Measurements from ENCODE around the gene SMARCD3.

Gene SMARCD3

GRCh38 chr7:151223728-151224127 lies 24.8 kb downstream of the SMARCD3 start:
- no peak overlapping the region for H3K4me3 ChIP-seq (replicated peaks; ENCODE audit: low read depth, low read length)
- no peak for DNase-seq (ENCODE audit: extremely low read depth, low read depth)
- no peak for TF ChIP-seq CTCF (IDR thresholded peaks at IDR 0.05; ENCODE audit: low read depth, low read length, missing control alignments)

- H3K4me3 ChIP-seq (replicated peaks; ENCODE audit: low read depth, low read length), result no peak overlapping the region
- no peak for TF ChIP-seq CTCF (IDR thresholded peaks at IDR 0.05; ENCODE audit: low read depth, low read length, missing control alignments)
- DNase-seq (ENCODE audit: extremely low read depth, low read depth), result no peak
Measured at GRCh38 chr7:151218170-151218569, 30.3 kb downstream of the SMARCD3 start.

DNA sequence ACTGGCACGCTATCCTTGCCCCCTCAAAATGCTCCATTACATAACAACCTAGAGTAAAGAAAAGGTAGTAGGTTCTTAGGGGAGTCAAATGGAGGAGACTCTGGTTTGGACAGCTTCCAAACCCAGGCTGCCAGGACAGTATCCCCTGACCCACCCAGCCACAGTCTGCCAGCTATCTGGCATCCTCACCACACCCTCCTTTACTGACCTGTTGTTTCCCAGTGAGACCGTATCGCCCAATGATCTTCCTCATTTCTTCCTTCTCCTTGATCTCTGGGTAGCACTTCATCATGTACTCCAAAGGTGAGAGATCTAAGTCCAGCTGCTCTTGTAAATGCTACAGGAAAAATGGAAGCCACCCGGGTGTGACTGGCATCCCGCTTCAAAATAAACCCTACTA lies 33.1 kb downstream of the SMARCD3 start:
- TF ChIP-seq CTCF (IDR thresholded peaks at IDR 0.05; ENCODE audit: low read depth, low read length, missing control alignments), result no peak
- DNase-seq (ENCODE audit: extremely low read depth, low read depth), result no peak
- H3K4me3 ChIP-seq (replicated peaks; ENCODE audit: low read depth, low read length), result no peak overlapping the region

DNA sequence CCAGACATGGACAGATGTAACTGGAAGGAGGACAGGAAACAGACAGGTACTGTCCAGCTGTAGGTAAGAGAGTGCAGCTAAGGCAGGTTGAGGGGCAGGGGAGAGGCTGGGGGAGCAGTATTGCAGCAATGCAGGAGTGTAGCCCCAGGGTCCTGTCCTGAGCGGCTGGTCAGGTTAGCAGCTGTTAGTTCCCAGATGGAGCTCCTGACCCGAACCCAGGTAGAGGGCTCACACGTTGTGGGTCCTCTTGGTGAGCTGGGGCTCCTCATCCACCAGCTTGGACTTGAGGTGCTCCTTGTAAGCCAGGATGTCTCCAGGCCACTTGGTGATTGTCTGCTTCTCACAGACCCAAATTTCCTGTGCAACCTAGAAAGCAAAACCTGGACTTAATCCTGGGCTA lies 34.7 kb downstream of the SMARCD3 start:
- no peak for TF ChIP-seq CTCF (IDR thresholded peaks at IDR 0.05; ENCODE audit: low read depth, low read length, missing control alignments)
- no peak overlapping the region for H3K4me3 ChIP-seq (replicated peaks; ENCODE audit: low read depth, low read length)
- DNase-seq (ENCODE audit: extremely low read depth, low read depth), result no peak

DNA sequence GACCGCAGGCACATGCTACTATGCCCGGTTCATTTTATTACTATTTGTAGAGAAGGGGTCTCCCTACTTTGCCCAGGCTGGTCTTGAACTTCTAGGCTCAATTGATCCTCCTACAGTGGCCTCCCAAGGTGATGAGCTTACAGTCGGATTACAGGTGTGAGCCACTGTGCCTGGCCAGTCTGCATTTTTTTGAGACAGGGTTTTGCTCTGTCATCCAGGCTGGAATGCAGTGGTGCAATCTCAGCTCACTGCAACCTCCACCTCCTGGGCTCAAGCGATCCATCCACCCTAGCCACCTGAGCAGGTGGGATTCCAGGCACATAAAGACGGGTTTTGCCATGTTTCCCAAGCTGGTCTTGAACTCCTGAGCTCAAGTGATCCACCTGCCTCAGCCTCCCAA lies 35.9 kb downstream of the SMARCD3 start:
- no peak for TF ChIP-seq CTCF (IDR thresholded peaks at IDR 0.05; ENCODE audit: low read depth, low read length, missing control alignments)
- no peak for DNase-seq (ENCODE audit: extremely low read depth, low read depth)
- H3K4me3 ChIP-seq (replicated peaks; ENCODE audit: low read depth, low read length), result no peak overlapping the region

DNA sequence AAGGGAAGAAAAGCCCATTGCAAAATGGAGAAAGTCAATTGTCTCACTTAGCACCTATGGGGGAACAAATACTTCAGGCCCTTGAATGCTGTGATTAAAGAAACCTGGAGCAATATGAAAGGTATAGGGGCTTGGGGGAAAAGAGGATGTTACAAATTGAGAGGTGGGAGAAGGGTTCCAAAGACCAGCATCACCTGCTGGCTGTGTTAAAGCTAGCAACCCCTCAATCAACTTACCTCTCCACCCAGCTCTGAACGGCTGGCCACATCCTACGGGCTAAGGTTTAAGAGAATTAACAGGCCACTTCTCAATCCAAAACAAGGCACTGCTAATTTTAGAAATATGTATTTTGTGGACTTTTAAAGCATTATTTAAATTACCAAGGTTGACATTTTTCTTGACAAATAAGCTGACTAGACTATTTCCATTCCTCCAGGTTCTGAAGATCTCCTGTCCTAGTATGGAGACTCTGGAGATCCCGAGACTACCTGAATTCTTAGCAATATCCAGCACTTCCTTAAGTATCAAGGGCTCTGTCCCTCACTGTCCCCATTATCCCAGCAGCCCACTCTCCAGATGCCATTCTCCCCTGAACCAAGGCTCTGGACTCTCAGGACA lies 37.2 kb downstream of the SMARCD3 start:
- TF ChIP-seq CTCF (IDR thresholded peaks at IDR 0.05; ENCODE audit: low read depth, low read length, missing control alignments), result no peak
- no peak for DNase-seq (ENCODE audit: extremely low read depth, low read depth)
- H3K4me3 ChIP-seq (replicated peaks; ENCODE audit: low read depth, low read length), result no peak overlapping the region

Data from HFF-Myc (cell line).